Right atrium auricular region (tissue), 2 donors: ENCODE measurements around the gene PPP1R27. TPM values are rescaled to one million over a fixed set of nuclear protein-coding genes. Genes with fewer than 3 reads are reported as not detected.
A peak's percentile ranks its signal among the peaks of the same experiment; 100 is the strongest.

Source experiments
- DNase-seq: peaks from one replicate; pipeline ENCODE4 v3.0.0-alpha.2; 2019; ENCODE audit warnings: low spot score
- H3K27ac ChIP-seq, 2 donors: fragments of 200-600 bp; sonication (generic); 1 replicate in 1 of 2; 2 replicates in 1 of 2; pipeline ENCODE4 v1.5.1; 2016 to 2019
- H3K27me3 ChIP-seq, 2 donors: fragments of 200-600 bp; sonication (generic); one replicate each; pipeline versions ENCODE4 v1.5.1 to v1.6.0; 2017 to 2019
- H3K36me3 ChIP-seq: fragments of 200-600 bp; sonication (generic); one replicate; pipeline ENCODE4 v1.5.1; 2016
- H3K4me1 ChIP-seq, 2 donors: fragments of 200-600 bp; sonication (generic); one replicate each; pipeline versions ENCODE4 v1.5.1 to v1.6.0; 2017 to 2019
- H3K4me3 ChIP-seq, 2 donors: fragments of 200-600 bp; sonication (generic); 1 replicate in 1 of 2; 2 replicates in 1 of 2; pipeline ENCODE4 v1.5.1; 2017 to 2019; ENCODE audit warnings: mild to moderate bottlenecking in 1 of 2, moderate library complexity in 1 of 2
- H3K9me3 ChIP-seq, 2 donors: fragments of 200-600 bp; sonication (generic); one replicate each; pipeline ENCODE4 v1.5.1; 2019
- total RNA-seq, 2 donors: library from RNA; depleted of rRNA; stranded (reverse); fragments of >200 nt; gene quantifications; one replicate each; pipeline ENCODE4 v1.1.0, GENCODE V29; 2016
- TF ChIP-seq, protein P1 (sequence below), 2 donors: fragments of 200-600 bp; sonication (generic); IDR thresholded peaks; one replicate each; pipeline ENCODE4 v1.5.1; 2019; ENCODE audit warnings: antibody characterized with exemption in 2 of 2

PPP1R27 gene
- total RNA-seq, 2 donors from 2014 or later, result not detected

DNA sequence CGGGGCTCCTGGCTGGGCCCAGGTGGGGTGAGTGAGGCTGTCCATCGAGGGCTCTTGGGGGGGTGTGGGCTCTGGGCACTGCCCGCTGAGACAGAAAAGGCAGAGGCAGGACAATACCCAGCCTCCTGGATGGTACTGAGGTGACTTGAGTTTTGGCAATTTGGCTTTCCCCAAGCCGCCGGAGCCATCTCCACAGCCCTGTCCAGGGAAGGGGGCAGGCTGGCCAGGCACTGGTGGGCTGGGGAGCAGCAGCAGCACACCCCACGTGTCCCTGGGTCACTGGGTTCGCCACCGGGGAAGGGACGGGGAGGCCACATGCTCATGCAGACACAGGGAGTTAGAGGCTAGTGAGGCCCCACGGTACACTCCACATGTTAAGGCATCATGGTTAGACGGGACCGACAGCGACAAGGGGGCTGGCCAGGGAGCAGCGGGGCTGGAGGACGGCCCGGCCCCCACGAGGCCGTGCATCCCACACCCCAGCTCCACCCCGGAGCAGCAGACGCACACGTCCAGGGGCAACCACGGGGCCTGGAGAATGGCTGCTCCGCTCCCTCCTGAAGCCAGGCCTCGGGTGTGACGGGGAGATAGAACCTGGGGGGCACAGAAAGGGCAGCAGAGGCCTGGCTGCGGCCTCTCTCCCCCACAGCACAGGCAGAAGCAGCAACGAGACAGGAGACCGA, 33.3 kb upstream of the PPP1R27 start:
- TF ChIP-seq, protein P1, sequence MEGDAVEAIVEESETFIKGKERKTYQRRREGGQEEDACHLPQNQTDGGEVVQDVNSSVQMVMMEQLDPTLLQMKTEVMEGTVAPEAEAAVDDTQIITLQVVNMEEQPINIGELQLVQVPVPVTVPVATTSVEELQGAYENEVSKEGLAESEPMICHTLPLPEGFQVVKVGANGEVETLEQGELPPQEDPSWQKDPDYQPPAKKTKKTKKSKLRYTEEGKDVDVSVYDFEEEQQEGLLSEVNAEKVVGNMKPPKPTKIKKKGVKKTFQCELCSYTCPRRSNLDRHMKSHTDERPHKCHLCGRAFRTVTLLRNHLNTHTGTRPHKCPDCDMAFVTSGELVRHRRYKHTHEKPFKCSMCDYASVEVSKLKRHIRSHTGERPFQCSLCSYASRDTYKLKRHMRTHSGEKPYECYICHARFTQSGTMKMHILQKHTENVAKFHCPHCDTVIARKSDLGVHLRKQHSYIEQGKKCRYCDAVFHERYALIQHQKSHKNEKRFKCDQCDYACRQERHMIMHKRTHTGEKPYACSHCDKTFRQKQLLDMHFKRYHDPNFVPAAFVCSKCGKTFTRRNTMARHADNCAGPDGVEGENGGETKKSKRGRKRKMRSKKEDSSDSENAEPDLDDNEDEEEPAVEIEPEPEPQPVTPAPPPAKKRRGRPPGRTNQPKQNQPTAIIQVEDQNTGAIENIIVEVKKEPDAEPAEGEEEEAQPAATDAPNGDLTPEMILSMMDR (IDR thresholded peaks at IDR 0.05), result no peak
- Histone ChIP-seq H3K27me3 (no peaks in the 10 kb centered on the region), H3K9me3 (no peaks in the 10 kb centered on the region), H3K36me3 (peaks cover 26% of the 10 kb centered on the region), H3K27ac (peak overlapping the region; percentile 93 to 95), H3K4me1 (peaks cover 0 to 60% of the 10 kb centered on the region in 2 donors), H3K4me3 (no peak overlapping the region)
- no peak for DNase-seq

- H3K36me3 ChIP-seq, result peaks cover 26% of the 10 kb centered on the region
- H3K9me3 ChIP-seq, result no peaks in the 10 kb centered on the region
- H3K27me3 ChIP-seq, result no peaks in the 10 kb centered on the region
- peak overlapping the region; percentile 93 to 95 for H3K27ac ChIP-seq
- H3K4me1 ChIP-seq, result peaks cover 0 to 60% of the 10 kb centered on the region in 2 donors
- H3K4me3 ChIP-seq, result no peak overlapping the region
- no peak for DNase-seq
- TF ChIP-seq, protein P1 (IDR thresholded peaks at IDR 0.05), result no peak
These were observed 32.5 kb upstream of the PPP1R27 start for GRCh38 chr17:81867170-81867990.

GRCh38 chr17:81866440-81867169, 31.8 kb upstream of the PPP1R27 start:
- Histone ChIP-seq H3K36me3 (peaks cover 26% of the 10 kb centered on the region), H3K27me3 (no peaks in the 10 kb centered on the region), H3K27ac (peak overlapping the region; percentile 93 to 95), H3K4me1 (peaks cover 0 to 62% of the 10 kb centered on the region in 2 donors), H3K9me3 (no peaks in the 10 kb centered on the region), H3K4me3 (no peak overlapping the region)
- TF ChIP-seq, protein P1 (IDR thresholded peaks at IDR 0.05), result no peak
- no peak for DNase-seq

DNA sequence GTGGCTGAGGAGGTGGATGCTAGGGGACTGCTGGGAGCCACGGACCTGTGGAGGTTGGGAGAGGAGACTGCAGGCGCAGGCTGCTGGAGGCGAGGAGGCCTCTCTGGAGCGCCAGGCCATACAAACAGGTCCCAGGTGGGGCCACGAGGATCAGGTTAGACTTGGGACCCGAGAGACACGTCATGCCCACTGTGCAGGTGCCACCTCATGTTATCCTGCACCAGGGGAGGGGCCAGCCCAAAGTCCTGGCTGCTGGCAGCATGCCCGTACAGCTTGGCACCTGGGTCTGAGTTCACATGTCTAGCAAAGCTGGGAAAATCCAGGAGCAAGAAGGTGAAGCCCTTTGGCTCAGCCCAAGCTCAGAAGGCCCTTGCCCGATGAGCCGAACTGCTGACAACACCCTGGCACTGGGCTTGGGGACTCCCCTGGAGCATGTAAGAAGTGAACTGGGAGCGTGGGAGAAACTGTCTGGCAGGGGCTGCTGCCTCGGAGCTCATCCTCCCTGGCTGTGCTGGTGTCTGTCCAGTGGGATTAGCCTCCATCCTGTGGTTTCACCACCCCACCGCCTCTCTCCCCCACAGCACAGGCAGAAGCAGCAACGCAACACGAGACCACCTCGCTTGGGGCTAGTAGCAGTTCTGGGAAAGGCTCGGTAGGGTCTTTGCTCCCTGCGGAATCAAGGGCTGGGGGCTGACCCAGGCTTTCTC, 31.0 kb upstream of the PPP1R27 start:
- H3K4me1 ChIP-seq, result peaks cover 0 to 65% of the 10 kb centered on the region in 2 donors
- H3K27me3 ChIP-seq, result no peaks in the 10 kb centered on the region
- no peak overlapping the region for H3K4me3 ChIP-seq
- peaks cover 26% of the 10 kb centered on the region for H3K36me3 ChIP-seq
- no peak for DNase-seq
- TF ChIP-seq, protein P1 (IDR thresholded peaks at IDR 0.05), result no peak
- no peaks in the 10 kb centered on the region for H3K9me3 ChIP-seq
- H3K27ac ChIP-seq, result peak overlapping the region in 1 of 2 donors; percentile 95

DNA sequence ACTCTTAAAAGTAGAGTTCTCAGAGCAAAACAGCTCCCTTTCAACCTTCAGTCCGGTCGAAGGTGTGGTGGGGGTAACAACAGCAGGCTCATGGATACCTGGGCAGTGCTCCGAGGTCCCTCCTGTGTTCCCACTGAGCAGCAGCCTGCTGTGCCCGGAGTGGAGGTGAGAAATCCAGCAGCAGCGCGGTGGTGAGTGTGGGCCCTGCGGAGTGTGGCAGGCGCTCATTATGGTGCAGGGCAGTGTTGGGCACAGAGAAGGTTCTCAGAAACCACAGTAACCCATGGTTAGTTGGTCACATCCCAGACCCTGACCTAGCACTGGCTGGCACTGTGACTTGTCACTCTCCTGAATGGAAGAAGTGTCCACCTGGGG, 30.5 kb upstream of the PPP1R27 start:
- no peak overlapping the region for H3K4me3 ChIP-seq
- no peaks in the 10 kb centered on the region for H3K9me3 ChIP-seq
- TF ChIP-seq, protein P1 (IDR thresholded peaks at IDR 0.05), result no peak
- no peaks in the 10 kb centered on the region for H3K27me3 ChIP-seq
- H3K27ac ChIP-seq, result no peak overlapping the region
- H3K36me3 ChIP-seq, result peaks cover 26% of the 10 kb centered on the region
- DNase-seq, result no peak
- H3K4me1 ChIP-seq, result peaks cover 0 to 63% of the 10 kb centered on the region in 2 donors
